Measurements from ENCODE around the gene SBK2. TPM values are rescaled to one million over a fixed set of nuclear protein-coding genes. Genes with fewer than 3 reads are reported as not detected.

SBK2 gene
- total and polyA plus RNA-seq, 9 of the 15 experiments (the other 6 are each of a cell fraction or from before 2014, with no cell fraction given) = not detected

GRCh38 chr19:55559684-55560083 lies 22.8 kb upstream of the SBK2 start:
- Histone ChIP-seq H3K79me2 (ENCODE audit: control insufficient read depth, insufficient read depth, low read length) (no peaks in the 10 kb centered on the region), H3K4me3 (no peak overlapping the region), H3K27ac (ENCODE audit: extremely low read depth, low read depth, low read length) (no peak overlapping the region), H3K4me1 (replicated peaks in 1 of 2; ENCODE audit: control insufficient read depth in 2 of 2, insufficient read depth in 2 of 2, low read length in 2 of 2) (peaks cover 0 to 7% of the 10 kb centered on the region in 2 experiments; a peak in 2 of 5 replicates), H3K36me3 (ENCODE audit: control insufficient read depth, insufficient read depth, low read length) (no peaks in the 10 kb centered on the region), H3K9me1 (ENCODE audit: control insufficient read depth, insufficient read depth, low read length) (no peaks in the 10 kb centered on the region), H3K9me3 (replicated peaks; ENCODE audit: control insufficient read depth, insufficient read depth, low read depth, low read length) (no peaks in the 10 kb centered on the region; the same call in 1 of the 2 replicates), H3K9ac (ENCODE audit: insufficient read depth in 1 of 2, low read depth in 2 of 2, low read length in 2 of 2) (no peak overlapping the region), H3K4me2 (ENCODE audit: insufficient read depth, low read length) (no peak overlapping the region), H4K20me1 (replicated peaks; ENCODE audit: control insufficient read depth, insufficient read depth, low read length) (no peaks in the 10 kb centered on the region), H2AFZ (ENCODE audit: low read depth, low read length) (no peak overlapping the region), H3K27me3 (ENCODE audit: control insufficient read depth in 2 of 2, insufficient read depth in 2 of 2, low read length in 2 of 2) (peaks cover 10 to 13% of the 10 kb centered on the region in 2 experiments; a peak in 4 of 5 replicates)
- ChIA-PET POLR2A (interaction anchor here (0.7 to 1.1 kb wide), 3 partner anchors 9 to 40 kb away, joined by 3 read pairs; partner anchors contain the start of gene FIZ1), CTCF (ENCODE audit: low intra/inter-chr PET ratio) (no interaction called here)
- DNase-seq (ENCODE audit: extremely low read depth in 1 of 4, low spot score in 3 of 4) (no peak), ATAC-seq (no peak), FAIRE-seq (no peak)
- BruUV-seq (replicated peaks) = no TSS peak
- in situ Hi-C loops (cut with MboI) = no loop called here
- WGBS (ENCODE audit: insufficient coverage, low coverage, missing lambda C conversion rate) = 6% methylated on average over 8 of the region's 9 CpGs
- intact Hi-C loops (cut with micrococcal nuclease) = no loop called here
- TF ChIP-seq MTF1 (CRISPR knock-in tag; IDR thresholded peaks at IDR 0.05; ENCODE audit: borderline replicate concordance) (no peak), MLX (CRISPR knock-in tag; conservative IDR thresholded peaks at IDR 0.05) (no peak), HNRNPK (IDR thresholded peaks at IDR 0.05; ENCODE audit: low read depth, low read length, poor library complexity, severe bottlenecking) (no peak), ZNF212 (CRISPR knock-in tag; IDR thresholded peaks at IDR 0.05) (no peak), MLLT1 (IDR thresholded peaks at IDR 0.05) (no peak), ZBTB33 (CRISPR knock-in tag; IDR thresholded peaks at IDR 0.05) (no peak), HNRNPLL (IDR thresholded peaks at IDR 0.05; ENCODE audit: low read depth, low read length, poor library complexity, severe bottlenecking) (no peak), EWSR1 (IDR thresholded peaks at IDR 0.05; ENCODE audit: borderline replicate concordance, low read depth, partially characterized antibody) (no peak), ZFP36 (IDR thresholded peaks at IDR 0.05; ENCODE audit: low read depth, low read length, partially characterized antibody) (no peak), POLR2B (IDR thresholded peaks at IDR 0.05; ENCODE audit: low read depth, partially characterized antibody) (no peak), MNT (conservative IDR thresholded peaks at IDR 0.05) (no peak), TEAD1 (CRISPR knock-in tag; IDR thresholded peaks at IDR 0.05) (no peak), TRIM24 (IDR thresholded peaks at IDR 0.05) (no peak), PYGO2 (tag; IDR thresholded peaks at IDR 0.05) (no peak), TFAP4 (CRISPR knock-in tag; IDR thresholded peaks at IDR 0.05; ENCODE audit: borderline replicate concordance) (no peak), RFX7 (CRISPR knock-in tag; IDR thresholded peaks at IDR 0.05) (no peak)
